Measurements from ENCODE around the gene LDHAL6B. TPM values are rescaled to one million over a fixed set of nuclear protein-coding genes. Genes with fewer than 3 reads are reported as not detected.

LDHAL6B gene
- total RNA-seq, 1 experiment from 2014 or later = not detected

DNA sequence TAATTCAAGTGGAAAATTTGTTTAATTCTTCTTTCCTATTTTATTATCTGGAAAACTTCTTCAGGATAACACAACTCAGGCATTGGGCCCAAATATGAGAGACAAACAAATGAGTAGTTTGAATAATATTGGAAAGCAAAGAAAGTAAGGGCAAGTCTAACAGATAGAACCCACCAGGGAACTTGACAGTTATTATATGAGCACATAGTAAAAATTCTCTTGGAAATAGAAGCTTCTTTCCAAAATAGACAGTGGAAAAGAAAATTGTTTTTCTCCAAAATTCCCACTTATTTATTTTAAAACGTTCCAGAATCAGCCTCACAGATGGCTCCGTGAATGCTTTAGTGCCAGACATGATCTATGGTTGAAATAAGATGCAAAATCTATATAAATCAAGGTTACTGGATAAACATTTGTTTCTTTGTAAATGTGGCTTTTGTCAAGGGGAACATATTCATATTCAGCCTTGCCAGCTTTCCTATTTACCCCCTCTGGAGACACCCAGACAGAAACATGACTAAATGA lies 23.9 kb downstream of the LDHAL6B start:
- peaks cover 14% of the 10 kb centered on the region; the same call in 1 of the 2 replicates for H3K4me1 Mint-ChIP-seq
- peaks cover 4% of the 10 kb centered on the region for H3K36me3 Mint-ChIP-seq
- no peaks in the 10 kb centered on the region for H3K9me3 Mint-ChIP-seq
- no peak for TF ChIP-seq ZNF263 (CRISPR knock-in tag; IDR thresholded peaks at IDR 0.05; ENCODE audit: low read depth)
- no peak for TF ChIP-seq RORB (CRISPR knock-in tag; IDR thresholded peaks at IDR 0.05)
- TF ChIP-seq ATF1 (CRISPR knock-in tag; IDR thresholded peaks at IDR 0.05) = no peak
- TF ChIP-seq GABPB1 (CRISPR knock-in tag; IDR thresholded peaks at IDR 0.05) = no peak
- TF ChIP-seq NR1H2 (CRISPR knock-in tag; IDR thresholded peaks at IDR 0.05) = no peak
- TF ChIP-seq, protein P1, sequence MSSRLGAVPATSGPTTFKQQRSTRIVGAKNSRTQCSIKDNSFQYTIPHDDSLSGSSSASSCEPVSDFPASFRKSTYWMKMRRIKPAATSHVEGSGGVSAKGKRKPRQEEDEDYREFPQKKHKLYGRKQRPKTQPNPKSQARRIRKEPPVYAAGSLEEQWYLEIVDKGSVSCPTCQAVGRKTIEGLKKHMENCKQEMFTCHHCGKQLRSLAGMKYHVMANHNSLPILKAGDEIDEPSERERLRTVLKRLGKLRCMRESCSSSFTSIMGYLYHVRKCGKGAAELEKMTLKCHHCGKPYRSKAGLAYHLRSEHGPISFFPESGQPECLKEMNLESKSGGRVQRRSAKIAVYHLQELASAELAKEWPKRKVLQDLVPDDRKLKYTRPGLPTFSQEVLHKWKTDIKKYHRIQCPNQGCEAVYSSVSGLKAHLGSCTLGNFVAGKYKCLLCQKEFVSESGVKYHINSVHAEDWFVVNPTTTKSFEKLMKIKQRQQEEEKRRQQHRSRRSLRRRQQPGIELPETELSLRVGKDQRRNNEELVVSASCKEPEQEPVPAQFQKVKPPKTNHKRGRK (CRISPR knock-in tag; IDR thresholded peaks at IDR 0.05; ENCODE audit: borderline replicate concordance) = no peak
- TF ChIP-seq KAT7 (CRISPR knock-in tag; IDR thresholded peaks at IDR 0.05; ENCODE audit: borderline replicate concordance) = no peak
- TF ChIP-seq MYBL2 (CRISPR knock-in tag; IDR thresholded peaks at IDR 0.05) = no peak
- no peak for TF ChIP-seq ZBTB21 (CRISPR knock-in tag; IDR thresholded peaks at IDR 0.05; ENCODE audit: borderline replicate concordance)
- TF ChIP-seq TCF7 (CRISPR knock-in tag; IDR thresholded peaks at IDR 0.05; ENCODE audit: low read depth) = no peak
- TF ChIP-seq, protein P2, sequence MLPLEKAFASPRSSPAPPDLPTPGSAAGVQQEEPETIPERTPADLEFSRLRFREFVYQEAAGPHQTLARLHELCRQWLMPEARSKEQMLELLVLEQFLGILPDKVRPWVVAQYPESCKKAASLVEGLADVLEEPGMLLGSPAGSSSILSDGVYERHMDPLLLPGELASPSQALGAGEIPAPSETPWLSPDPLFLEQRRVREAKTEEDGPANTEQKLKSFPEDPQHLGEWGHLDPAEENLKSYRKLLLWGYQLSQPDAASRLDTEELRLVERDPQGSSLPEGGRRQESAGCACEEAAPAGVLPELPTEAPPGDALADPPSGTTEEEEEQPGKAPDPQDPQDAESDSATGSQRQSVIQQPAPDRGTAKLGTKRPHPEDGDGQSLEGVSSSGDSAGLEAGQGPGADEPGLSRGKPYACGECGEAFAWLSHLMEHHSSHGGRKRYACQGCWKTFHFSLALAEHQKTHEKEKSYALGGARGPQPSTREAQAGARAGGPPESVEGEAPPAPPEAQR (CRISPR knock-in tag; IDR thresholded peaks at IDR 0.05) = no peak
- ATAC-seq = no peak
- H3K4me3 Mint-ChIP-seq = no peak overlapping the region
- no peak overlapping the region for H3K27ac Mint-ChIP-seq
- H3K27me3 Mint-ChIP-seq (ENCODE audit: low read depth) = no peaks in the 10 kb centered on the region
- no peak for DNase-seq (ENCODE audit: low spot score)
- POLR2A ChIA-PET = no interaction called here
- CTCF ChIA-PET = no interaction called here

DNA sequence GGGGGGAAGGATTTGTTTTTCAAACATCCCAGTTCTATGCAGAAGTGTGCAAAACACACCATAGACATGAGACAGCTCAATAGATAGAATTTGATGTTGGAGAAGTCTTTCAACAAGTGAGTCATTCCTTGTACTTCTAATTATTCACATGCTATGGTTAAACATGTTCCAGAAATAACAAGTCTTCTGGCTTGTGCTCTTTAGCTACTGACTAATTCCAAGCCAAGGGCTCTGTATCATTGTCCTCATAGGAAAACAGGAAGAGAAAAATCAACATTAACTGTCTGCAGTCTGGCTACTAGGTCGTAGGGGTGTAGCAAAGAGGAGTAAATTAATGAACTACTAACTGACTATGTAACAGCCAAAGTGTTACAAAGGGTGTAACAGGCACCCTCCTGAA lies 25.8 kb downstream of the LDHAL6B start:
- ATAC-seq (no peak), DNase-seq (ENCODE audit: low spot score) (no peak)
- Mint-ChIP-seq H3K27me3 (ENCODE audit: low read depth) (no peaks in the 10 kb centered on the region), H3K9me3 (no peaks in the 10 kb centered on the region), H3K4me1 (peaks cover 25% of the 10 kb centered on the region), H3K27ac (no peak overlapping the region; the same call in 1 of the 2 replicates), H3K4me3 (no peak overlapping the region), H3K36me3 (peaks cover 3% of the 10 kb centered on the region)
- POLR2A ChIA-PET = no interaction called here
- CTCF ChIA-PET = no interaction called here
- TF ChIP-seq TCF7 (CRISPR knock-in tag; IDR thresholded peaks at IDR 0.05; ENCODE audit: low read depth) = no peak
- TF ChIP-seq MXD4 (CRISPR knock-in tag; IDR thresholded peaks at IDR 0.05; ENCODE audit: borderline replicate concordance) = no peak
- no peak for TF ChIP-seq IRF2 (CRISPR knock-in tag; IDR thresholded peaks at IDR 0.05; ENCODE audit: borderline replicate concordance, low read depth)
- TF ChIP-seq OVOL2 (CRISPR knock-in tag; IDR thresholded peaks at IDR 0.05; ENCODE audit: borderline replicate concordance) = no peak
- no peak for TF ChIP-seq SMAD4 (CRISPR knock-in tag; IDR thresholded peaks at IDR 0.05)
- TF ChIP-seq, protein P2 (CRISPR knock-in tag; IDR thresholded peaks at IDR 0.05) = no peak
- no peak for TF ChIP-seq ESRRA (CRISPR knock-in tag; IDR thresholded peaks at IDR 0.05; ENCODE audit: borderline replicate concordance)
- no peak for TF ChIP-seq PRRX2 (CRISPR knock-in tag; IDR thresholded peaks at IDR 0.05)
- TF ChIP-seq MYBL2 (CRISPR knock-in tag; IDR thresholded peaks at IDR 0.05) = no peak
- no peak for TF ChIP-seq GTF2I (CRISPR knock-in tag; conservative IDR thresholded peaks at IDR 0.05)
- TF ChIP-seq KAT7 (CRISPR knock-in tag; IDR thresholded peaks at IDR 0.05; ENCODE audit: borderline replicate concordance) = no peak
- TF ChIP-seq USF2 (CRISPR knock-in tag; IDR thresholded peaks at IDR 0.05) = no peak
- TF ChIP-seq, protein P3, sequence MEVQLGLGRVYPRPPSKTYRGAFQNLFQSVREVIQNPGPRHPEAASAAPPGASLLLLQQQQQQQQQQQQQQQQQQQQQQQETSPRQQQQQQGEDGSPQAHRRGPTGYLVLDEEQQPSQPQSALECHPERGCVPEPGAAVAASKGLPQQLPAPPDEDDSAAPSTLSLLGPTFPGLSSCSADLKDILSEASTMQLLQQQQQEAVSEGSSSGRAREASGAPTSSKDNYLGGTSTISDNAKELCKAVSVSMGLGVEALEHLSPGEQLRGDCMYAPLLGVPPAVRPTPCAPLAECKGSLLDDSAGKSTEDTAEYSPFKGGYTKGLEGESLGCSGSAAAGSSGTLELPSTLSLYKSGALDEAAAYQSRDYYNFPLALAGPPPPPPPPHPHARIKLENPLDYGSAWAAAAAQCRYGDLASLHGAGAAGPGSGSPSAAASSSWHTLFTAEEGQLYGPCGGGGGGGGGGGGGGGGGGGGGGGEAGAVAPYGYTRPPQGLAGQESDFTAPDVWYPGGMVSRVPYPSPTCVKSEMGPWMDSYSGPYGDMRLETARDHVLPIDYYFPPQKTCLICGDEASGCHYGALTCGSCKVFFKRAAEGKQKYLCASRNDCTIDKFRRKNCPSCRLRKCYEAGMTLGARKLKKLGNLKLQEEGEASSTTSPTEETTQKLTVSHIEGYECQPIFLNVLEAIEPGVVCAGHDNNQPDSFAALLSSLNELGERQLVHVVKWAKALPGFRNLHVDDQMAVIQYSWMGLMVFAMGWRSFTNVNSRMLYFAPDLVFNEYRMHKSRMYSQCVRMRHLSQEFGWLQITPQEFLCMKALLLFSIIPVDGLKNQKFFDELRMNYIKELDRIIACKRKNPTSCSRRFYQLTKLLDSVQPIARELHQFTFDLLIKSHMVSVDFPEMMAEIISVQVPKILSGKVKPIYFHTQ (CRISPR knock-in tag; IDR thresholded peaks at IDR 0.05) = no peak
- TF ChIP-seq ZNF138 (CRISPR knock-in tag; conservative IDR thresholded peaks at IDR 0.05) = no peak
- TF ChIP-seq JUN (CRISPR knock-in tag; IDR thresholded peaks at IDR 0.05) = no peak
- TF ChIP-seq, protein P4, sequence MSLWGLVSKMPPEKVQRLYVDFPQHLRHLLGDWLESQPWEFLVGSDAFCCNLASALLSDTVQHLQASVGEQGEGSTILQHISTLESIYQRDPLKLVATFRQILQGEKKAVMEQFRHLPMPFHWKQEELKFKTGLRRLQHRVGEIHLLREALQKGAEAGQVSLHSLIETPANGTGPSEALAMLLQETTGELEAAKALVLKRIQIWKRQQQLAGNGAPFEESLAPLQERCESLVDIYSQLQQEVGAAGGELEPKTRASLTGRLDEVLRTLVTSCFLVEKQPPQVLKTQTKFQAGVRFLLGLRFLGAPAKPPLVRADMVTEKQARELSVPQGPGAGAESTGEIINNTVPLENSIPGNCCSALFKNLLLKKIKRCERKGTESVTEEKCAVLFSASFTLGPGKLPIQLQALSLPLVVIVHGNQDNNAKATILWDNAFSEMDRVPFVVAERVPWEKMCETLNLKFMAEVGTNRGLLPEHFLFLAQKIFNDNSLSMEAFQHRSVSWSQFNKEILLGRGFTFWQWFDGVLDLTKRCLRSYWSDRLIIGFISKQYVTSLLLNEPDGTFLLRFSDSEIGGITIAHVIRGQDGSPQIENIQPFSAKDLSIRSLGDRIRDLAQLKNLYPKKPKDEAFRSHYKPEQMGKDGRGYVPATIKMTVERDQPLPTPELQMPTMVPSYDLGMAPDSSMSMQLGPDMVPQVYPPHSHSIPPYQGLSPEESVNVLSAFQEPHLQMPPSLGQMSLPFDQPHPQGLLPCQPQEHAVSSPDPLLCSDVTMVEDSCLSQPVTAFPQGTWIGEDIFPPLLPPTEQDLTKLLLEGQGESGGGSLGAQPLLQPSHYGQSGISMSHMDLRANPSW (CRISPR knock-in tag; conservative IDR thresholded peaks at IDR 0.05; ENCODE audit: low read depth) = no peak
- TF ChIP-seq ZNF317 (CRISPR knock-in tag; IDR thresholded peaks at IDR 0.05; ENCODE audit: borderline replicate concordance, low read depth) = no peak
